Left ventricle myocardium superior (tissue), 1 donor: ENCODE results near the gene TBC1D5. TPM values are rescaled to one million over a fixed set of nuclear protein-coding genes. Genes with fewer than 3 reads are reported as not detected.
"Not testable (repeated sequence)": the region's sequence is repeated elsewhere in the genome, so short reads cannot be mapped to it uniquely, and the experiment has no call there.

ENCODE experiments used
- ATAC-seq: fragments of 200-7000 bp; cut with Tn5 transposase; one replicate; pipeline ENCODE4 v1.9.1; 2020; ENCODE audit warnings: mild to moderate bottlenecking, moderate library complexity
- DNase-seq: peaks from one replicate; pipeline ENCODE4 v3.0.0-alpha.2; 2020
- intact Hi-C: fragments of 100-400 bp; cut with micrococcal nuclease; formaldehyde crosslinking; loops from one replicate; pipeline ENCODE4 v1.11.0; 2022
- total RNA-seq: library from RNA; stranded (reverse); fragmentation: NEBNext Ultra II Directional; extraction: Animal tissue kit (Norgen Biotek cat#: 25700); gene quantifications from one replicate; pipeline ENCODE4 v1.2.1, GENCODE V29; 2021
- donor health status: DM: no; HTN: yes; CAD: no; lungs with severe emphysema.

TBC1D5 gene
- total RNA-seq, 1 donor from 2014 or later, result 27.1 TPM

DNA sequence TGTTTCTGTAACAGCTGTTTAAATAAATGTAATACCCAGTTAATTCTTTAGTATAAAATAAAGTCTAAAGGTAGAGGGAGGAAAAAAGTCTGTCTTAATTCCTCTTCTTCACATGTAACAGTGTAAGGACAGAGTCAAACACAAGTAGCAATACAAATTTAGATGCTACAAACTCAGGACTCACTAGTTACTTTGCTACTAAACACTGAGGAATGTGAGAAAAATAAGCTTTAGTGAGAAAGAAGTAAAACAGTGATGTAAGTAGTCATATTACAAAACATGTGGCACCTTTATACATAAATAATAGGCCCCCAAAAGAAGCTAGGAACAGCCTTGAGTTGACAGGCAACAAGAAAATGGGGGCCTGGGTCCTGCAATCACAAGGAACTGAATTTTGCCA, 113.0 kb downstream of the TBC1D5 start:
- intact Hi-C loops, result no loop called here
- no peak for ATAC-seq
- DNase-seq, result no peak

DNA sequence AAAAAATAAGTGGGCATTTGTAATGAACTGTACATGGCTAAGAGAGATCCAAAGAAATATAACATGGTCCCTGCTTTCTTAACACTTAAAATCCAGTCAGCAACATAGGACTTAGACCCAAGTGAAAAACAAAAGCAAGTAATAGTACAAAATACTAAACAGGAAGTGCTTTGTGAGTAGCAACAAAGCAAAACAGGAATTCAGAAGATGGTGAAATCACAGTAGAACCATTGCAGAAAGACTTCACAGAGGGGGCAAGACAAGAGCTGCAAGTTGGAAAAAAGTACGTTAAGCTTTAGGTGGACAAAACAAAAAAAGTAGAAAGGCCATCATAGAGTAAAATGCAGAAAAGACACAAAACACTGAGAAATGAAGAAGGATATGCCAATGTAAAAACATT, 116.0 kb downstream of the TBC1D5 start:
- DNase-seq (no peak), ATAC-seq (no peak)
- intact Hi-C loops, result no loop called here

DNA sequence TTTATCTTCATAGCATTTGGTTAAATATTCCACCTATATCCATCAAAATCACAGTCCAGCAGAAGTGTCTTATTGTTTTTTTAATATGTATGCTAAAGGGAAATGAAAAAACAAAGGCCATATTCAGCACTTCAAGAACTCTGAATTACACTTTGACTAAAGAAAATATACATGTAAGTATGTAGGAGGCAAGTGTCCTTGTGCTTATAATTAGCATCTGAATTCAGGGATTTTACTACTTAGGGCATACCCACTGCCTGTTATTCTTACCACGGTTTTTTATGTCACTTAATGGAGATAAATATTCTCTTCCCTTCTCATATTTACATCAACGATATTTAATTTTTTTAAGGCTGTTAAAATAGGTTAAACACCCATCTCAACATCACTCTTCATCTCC, 117.3 kb downstream of the TBC1D5 start:
- DNase-seq, result no peak
- ATAC-seq, result no peak
- intact Hi-C loops, result no loop called here

DNA sequence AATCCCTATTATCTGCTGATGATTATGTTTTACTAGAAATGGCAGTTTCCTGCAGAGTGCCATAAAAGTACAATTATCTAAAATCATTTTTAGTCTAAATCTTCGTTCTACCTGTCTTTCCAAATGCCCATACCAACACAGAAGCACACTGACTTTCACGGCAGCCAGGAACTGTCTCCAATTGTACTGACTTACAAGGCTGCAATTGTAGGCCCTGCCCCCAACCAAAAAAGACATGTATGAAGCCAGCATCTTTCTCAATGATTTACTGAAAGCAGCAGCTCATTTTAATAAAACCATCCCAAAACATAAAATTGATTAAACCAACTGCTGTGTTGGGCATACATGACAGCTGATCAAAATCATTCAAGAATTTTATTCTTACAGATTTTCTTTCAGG, 119.0 kb downstream of the TBC1D5 start:
- ATAC-seq (no peak), DNase-seq (no peak)
- intact Hi-C loops, result no loop called here

DNA sequence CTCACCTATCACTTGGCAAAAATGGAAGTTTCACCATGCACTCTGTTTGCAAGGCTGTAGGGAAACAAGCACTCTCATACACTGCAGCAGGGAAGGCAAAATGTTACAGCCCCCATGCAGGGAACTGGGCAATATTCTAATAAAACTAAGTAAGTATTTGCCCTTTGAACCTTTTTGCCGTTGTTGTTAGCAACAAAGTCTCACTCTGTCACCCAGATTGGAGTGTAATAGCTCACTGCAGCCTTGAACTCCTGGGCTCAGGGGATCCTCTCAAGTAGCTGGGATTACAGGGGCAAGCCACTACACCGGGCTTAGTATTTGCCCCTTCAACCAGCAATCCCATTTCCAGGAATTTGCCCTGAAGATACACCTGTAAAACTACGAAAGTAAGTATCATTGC, 122.5 kb downstream of the TBC1D5 start:
- DNase-seq (no peak), ATAC-seq (no peak)
- intact Hi-C loops, result no loop called here

DNA sequence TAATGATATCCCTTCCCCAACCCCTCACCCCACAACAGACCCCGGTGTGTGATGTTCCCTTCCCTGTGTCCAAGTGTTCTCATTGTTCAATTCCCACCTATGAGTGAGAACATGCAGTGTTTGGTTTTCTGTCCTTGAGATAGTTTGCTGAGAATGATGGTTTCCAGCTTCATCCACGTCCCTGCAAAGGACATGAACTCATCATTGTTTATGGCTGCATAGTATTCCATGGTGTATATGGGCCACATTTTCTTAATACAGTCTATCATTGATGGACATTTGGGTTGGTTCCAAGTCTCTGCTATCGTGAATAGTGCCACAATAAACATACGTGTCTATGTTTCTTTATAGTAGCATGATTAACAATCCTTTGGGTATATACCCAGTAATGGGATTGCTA, 129.4 kb downstream of the TBC1D5 start:
- DNase-seq, intact Hi-C loops, ATAC-seq: not testable (repeated sequence)

DNA sequence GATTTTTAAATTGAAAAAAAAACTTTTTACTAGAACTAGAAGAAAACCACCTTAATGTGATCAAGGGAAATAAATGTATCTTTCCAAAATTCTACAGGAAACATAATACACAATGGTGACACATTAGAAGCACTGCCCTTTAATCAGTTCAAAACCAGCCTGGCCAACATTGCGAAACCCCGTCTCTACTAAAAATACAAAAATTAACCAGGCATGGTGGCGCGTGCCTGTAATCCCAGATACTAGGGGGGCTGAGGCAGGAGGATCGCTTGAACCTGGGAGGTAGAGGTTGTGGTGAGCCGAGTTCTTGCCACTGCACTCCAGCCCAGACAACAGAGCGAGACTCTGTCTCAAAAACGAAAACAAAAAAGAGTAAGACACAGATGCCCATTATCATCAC, 134.5 kb downstream of the TBC1D5 start:
- ATAC-seq, result no peak
- intact Hi-C loops, result no loop called here
- DNase-seq, result no peak

DNA sequence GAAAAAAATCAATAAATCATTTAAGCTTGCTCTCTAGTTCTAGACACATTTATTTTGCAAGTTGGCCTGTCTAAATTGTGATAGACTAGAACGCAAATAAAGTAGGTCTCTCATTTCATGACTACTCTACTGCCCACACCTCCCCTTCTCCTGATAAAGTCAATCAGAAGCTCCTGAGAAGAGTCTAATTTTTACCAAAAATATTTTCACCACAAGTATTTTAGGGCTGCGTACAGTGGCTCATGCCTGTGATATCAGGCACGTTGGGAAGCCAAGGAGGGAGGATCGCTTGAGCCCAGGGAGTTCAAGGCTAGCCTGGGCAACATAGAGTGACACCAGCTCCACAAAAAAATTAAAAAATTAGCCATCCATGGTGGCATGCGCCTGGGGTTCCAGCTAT, 136.5 kb downstream of the TBC1D5 start:
- ATAC-seq (no peak), DNase-seq (no peak)
- intact Hi-C loops, result no loop called here

DNA sequence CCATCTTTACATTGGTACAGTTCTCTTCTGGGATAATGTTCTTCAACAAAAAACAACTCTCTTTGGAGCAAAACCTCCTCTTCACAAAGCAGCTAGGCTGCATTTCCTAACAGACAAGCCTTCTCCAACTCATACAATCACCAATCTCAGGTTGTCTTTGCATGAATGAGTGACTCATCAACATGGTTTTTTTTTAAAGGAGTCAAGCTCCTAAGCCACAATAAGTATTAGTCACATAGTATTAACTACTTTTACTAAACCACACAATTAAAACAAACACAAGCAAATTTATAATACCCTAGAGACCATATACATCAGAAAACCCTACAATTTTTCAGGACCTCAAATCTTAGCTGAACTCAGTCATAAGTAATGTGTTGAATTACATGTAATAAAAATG, 137.4 kb downstream of the TBC1D5 start:
- no peak for DNase-seq
- intact Hi-C loops, result no loop called here
- ATAC-seq, result no peak

DNA sequence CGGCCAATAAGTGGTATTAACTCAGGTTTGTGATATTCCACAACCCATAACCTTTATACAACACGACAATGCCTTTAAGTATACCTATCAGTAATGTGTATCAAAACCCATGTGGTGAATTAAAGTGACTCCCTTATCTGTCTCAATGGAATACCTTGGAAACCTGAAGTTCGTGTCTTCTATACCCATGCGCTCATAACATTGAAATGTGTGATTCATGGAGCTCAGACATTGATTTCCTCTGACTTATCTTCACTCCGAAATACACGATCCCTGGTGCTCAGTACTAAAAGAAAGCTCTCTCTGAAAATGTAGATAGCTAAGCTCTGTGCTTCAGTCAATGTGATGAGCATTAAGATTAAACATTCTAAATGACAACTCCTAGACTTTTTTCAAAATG, 140.3 kb downstream of the TBC1D5 start:
- no peak for ATAC-seq
- no peak for DNase-seq
- intact Hi-C loops, result no loop called here

DNA sequence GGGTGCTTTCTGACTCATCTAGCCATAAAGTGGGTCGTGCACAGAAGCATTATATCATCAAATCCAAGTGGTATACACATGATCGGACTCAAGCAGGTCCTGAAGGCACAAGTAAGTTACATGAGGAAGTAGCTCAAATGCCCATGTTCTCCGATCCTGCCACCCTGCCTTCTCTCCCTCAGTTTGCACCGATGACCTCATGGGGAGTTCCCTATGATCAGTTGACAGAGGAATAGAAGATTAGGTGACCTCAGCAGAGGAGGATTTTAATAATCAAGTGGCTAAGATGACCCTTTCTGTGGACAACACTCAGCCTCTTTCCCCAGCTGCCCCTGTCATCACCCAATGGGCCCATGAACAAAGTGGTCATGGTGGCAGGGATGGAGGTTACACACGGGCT, 149.5 kb downstream of the TBC1D5 start:
- intact Hi-C loops, result no loop called here
- ATAC-seq (no peak), DNase-seq (no peak)

DNA sequence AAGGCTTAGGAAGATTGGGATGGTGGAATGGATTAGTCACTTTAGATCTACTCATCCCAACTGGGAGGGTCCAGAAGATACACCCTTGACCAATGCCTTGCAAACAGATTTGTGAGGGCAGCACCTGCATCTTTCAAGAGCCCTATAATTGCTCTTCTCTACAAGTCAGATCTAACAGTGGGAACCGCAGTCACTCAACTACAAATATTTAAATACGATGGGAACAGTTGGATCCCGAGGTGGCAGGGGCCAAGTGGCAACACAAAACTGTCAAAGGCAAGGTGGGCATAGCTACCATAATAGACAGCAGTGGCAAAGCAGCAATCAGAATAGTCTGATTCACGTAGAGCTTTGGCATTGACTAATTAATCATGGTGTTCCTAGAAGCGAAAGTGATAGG, 152.0 kb downstream of the TBC1D5 start:
- no peak for ATAC-seq
- intact Hi-C loops, result no loop called here
- DNase-seq, result no peak

DNA sequence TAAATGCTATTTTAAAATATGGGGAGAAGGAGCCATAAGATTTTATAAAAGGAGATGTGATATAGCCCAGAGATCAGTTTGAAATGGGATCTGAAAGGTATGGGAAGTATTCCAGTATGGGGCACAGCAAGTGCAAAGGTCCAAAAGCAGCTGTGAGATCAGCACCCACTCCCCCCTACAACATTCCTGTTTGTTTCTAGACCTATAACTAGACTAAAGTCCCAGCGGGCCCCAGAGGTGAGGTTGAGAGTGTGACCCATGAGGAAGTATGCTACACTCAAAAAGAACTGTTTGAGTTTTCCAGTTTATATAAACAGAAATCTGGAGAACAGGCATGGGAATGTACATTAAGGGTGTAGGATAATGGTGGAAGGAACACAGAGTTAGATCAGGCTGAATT, 152.5 kb downstream of the TBC1D5 start:
- intact Hi-C loops, result no loop called here
- DNase-seq (no peak), ATAC-seq (no peak)

DNA sequence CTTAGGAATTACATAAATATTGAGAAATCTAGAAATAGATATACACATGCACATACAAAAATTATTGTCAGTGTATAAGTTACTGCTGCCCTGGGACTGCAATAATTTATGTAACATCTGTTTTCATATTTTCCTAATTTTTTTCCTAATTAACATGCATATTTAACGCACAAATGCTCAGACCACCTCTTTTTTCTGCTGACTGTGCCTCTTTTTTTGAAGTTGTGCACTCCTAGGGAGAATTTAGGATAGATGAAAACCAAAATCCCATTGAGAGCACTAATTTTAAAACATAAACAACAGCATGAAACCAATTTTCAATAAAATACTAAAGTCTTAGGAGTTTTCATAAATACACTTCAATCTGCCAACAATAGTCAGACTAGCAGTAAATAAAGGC, 154.0 kb downstream of the TBC1D5 start:
- intact Hi-C loops, result no loop called here
- no peak for DNase-seq
- no peak for ATAC-seq

DNA sequence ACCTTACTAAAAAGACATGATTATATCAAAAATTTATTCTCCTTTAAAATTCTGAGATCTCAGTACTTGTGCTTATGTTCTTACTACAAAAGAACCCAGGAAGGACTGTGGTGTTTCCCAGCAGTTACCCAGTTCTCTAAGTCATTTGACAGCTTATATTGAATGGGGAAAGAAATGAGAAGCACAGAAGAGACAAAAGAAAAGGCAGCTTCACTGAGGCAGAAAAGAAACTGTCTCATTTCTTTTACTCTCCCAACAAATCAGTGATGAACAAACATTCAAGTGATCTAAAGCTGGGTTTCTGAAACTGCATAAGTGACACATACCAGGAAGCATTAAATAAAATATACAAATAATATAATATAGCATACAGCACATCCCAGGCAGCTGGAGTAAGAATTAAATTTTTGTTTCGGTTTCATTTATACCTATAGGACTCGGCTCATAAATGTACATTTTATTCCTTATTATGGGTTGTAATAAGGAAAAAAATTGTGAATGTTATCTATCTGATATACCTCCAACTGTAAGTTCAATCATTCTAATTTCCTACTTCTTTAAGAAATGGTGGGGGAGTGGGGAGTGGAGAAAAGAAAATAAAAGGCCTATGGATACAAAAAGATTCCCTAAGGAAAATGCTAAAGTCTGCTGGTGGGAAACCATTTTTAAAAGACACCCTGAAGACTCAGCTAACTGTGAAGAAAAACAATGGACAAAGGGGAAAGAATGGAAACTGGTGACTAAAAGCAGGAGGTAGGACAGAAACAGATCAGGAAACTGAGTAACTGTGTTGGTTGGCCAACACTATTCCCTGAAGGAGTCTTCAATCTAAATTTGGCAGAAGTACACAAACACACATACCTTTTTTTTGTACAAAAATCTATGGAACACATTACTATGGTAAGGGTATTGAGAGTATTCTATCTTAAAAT, 156.8 kb downstream of the TBC1D5 start:
- ATAC-seq (no peak), DNase-seq (no peak)
- intact Hi-C loops, result no loop called here

DNA sequence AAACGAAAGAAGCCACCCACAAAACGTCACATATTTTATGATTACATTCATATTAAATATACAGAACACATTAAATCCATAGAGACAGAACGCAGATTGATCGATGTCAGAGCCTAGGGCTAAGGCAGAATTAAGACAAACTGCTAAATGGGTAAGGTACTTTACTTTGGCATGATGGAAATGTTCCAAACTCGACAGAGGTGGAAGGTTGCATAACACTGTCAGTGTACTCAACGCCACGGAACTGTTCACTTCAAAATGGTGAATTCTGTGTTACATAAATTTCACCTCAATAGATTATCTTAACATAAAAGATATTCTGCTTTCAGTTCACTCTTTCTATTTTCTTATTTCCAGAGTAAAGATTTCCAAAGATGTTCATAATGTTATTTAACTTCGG, 158.4 kb downstream of the TBC1D5 start:
- no peak for ATAC-seq
- no peak for DNase-seq
- intact Hi-C loops, result no loop called here

DNA sequence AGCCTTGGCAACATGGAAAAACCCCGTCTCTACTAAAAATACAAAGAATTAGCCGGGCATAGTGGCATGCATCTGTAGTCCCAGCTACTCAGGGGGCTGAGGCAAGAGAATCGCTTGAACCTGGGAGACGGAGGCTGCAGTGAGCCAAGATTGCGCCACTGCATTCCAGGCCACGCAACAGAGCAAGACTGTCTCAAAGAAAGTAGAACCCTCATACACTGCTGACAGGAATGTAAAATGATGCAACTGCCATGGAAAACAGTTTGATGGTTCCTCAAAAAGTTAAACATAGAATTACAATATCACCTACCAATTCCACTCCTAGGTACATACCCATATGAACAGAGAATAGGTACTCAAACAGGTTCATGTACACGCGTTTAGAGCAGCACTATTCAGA, 158.9 kb downstream of the TBC1D5 start:
- ATAC-seq (no peak), DNase-seq (no peak)
- intact Hi-C loops, result no loop called here

DNA sequence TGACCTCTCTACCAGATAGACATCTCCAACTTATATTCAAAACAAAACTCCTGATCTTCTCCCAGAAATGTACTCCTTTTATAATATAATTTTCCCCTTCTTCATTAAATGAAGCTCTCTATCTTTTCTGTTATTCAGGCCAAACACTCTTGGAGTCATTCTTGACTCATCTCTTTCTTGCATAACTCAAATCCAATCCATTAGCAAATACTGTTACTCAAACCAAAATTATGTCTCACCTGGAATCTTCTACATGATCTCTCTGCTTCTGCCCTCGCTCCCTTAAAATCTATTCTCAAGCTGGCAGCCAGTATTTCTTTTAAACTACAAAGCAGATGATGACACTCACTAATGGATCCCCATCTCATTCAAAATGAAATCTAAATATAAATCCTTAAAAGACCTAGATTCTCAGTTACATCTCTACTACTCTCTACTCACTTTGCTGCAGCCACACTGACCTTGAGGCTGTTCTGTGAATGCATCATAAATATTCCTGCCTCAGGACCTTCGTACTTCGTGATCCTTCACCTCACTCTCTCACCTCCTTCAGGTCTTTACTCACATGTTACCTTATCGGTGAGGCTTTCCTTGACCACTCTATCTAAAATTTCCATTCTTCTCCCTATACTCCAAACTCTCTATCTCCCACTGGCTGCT, 160.9 kb downstream of the TBC1D5 start:
- DNase-seq (no peak), ATAC-seq (no peak)
- intact Hi-C loops, result no loop called here

DNA sequence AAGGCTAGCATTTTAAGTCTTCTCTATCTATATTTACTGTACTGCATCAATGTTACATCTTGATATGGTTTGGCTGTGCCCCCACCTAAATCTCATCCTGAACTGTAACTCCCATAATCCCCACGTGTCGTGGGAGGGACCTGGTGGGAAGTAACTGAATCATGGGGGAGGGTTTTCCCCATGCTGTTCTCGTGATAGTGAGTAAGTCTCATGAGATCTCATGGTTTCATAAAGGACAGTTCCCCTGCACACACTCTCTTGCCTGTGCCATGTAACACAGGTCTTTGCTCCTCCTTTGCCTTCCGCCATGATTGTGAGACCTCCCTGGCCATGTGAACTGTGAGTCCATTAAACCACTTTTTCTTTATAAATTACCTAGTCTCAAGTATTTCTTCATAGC, 161.5 kb downstream of the TBC1D5 start:
- DNase-seq, result no peak
- intact Hi-C loops, result no loop called here
- ATAC-seq, result no peak

DNA sequence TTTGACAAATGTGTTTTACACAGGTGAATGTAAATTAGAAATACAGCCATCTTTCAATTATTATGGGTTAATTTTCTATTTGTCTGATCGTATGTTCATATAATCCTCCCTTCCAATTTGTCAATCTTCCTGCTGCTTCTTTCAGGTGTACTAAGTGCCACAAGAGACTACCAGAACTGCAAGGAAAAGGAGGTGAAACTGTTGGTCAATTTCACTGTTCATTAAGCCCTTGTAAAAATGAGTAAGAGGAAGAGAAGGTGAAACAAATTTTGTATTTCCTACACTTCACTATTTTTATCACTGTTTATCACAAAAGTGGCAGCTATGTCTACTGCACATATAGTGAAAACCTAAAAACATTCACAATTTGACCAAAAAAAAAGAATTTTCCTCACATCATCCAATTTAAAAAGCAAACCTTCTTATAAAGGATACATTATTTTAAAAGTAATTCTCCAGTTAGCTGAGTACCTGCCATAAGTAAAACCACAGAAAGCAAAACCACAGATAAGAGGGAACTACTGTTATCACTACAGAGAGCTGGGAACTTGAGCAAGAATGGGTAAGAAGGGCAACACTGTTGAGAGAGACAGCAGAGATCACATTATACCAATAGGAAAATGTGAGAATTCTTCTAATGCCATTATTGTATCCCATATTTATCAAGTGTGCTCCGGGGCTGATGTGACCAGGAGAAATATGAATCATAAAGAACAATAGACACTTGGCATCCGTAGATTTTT, 163.0 kb downstream of the TBC1D5 start:
- ATAC-seq, result no peak
- no peak for DNase-seq
- intact Hi-C loops, result no loop called here
